Central memory CD4-positive, alpha-beta T cell (primary cell): ENCODE measurements around the gene FOLH1.
"Not testable (repeated sequence)": the region's sequence is repeated elsewhere in the genome, so short reads cannot be mapped to it uniquely, and the experiment has no call there.

Source experiments
- DNase-seq: peaks from one replicate; pipeline ENCODE4 v3.0.0; 2022

FOLH1 gene

GRCh38 chr11:49175378-49175777, 33.0 kb downstream of the FOLH1 start:
- not testable (repeated sequence) for DNase-seq

DNA sequence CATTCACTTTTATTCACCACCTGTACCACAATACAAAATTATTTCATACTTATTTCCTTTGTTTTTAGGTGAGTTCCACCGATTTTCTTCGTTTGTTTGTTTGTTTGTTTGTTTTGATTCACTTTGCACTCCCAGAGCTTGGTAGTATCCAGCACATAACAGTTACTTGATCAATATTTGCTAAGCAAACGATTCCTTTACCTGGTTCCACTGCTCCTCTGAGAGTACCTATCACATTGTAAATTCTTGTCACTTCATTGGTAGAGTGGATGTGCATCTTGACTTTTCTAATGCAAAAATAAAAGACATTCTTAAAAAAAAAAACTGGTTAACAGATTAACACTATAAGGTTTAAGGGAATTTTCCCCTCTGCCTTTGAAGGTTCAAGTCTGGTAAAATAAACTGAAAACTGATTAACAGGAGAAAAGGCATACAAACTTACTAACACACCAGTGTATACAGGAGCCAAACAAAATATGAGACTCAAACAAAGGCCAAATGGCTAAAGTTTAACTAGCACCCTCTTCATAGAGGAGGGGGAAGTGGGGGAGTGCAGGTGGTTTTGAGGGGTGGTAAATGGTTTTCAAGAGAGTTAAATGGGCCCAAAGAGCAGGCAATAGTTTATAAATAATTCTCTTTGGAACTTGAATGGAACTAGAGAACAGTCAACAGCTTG, 33.6 kb downstream of the FOLH1 start:
- not testable (repeated sequence) for DNase-seq

GRCh38 chr11:49171613-49172012, 36.8 kb downstream of the FOLH1 start:
- not testable (repeated sequence) for DNase-seq

- not testable (repeated sequence) for DNase-seq
Measured at GRCh38 chr11:49169579-49169978, 38.8 kb downstream of the FOLH1 start.

DNA sequence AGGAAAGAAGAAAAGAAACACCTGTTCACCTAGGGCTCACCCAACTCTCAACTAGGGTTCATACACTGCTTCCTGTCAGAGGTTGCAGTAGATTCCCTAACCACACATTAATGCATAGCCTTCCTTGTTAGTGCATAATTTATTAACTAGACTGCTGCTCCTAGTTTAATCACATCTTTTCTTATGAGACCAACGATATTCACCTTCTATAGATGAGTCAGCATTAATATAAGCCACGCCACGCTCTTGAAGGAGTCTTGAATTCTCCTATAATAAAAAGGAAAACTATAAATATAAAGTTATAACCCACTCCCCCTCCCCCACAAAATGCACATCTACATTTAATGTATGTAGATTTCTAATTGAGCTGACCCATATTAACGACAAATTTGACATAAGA, 39.4 kb downstream of the FOLH1 start:
- DNase-seq, result not testable (repeated sequence)

DNA sequence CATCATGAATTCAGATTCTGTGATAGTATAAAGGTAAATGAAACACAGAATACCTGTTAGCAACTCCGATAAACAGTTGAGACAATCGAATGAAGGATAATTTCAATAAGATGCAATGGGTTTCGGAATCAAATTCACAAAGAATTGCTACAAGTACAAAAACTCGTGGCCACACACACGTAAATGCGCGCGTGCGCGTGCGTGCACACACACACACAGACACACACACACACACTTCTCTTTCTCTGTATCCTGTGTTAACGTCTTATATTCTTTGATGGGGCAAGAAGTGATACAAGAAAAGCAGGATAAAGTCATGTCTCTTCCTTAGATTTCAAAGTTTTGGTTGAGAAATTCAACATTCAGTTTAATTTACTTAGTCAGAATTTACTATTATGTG, 57.2 kb downstream of the FOLH1 start:
- DNase-seq, result no peak

GRCh38 chr11:49102356-49102755, 106.0 kb downstream of the FOLH1 start:
- not testable (repeated sequence) for DNase-seq
